ENCODE data around the gene FNDC1. TPM values are rescaled to one million over a fixed set of nuclear protein-coding genes. Genes with fewer than 3 reads are reported as not detected.

Gene FNDC1
- total and polyA plus RNA-seq, 10 of the 15 experiments (the other 5 are each of a cell fraction or from before 2014, with no cell fraction given) = not detected

DNA sequence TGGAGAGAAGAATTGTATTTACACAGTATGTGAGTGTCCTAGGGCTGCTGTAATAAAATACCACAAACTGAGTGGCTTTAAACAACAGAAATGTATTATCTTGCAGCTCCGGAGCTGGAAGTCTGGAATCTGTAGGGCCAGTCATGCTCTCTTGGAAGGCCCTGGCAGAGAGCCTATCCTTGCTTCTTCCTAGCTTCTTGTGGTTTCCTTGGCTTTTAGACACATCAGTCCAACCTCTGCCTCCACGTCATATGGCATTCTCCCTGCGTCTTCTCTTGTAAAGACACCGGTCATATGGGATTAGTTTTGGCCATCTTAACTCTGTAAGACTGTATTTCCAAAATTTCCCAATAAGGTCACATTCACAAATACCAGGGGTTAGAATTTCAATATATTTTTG lies 10.8 kb downstream of the FNDC1 start:
- ChIA-PET SMC1A (ENCODE audit: uncharacterized antibody, unreplicated experiment) (no interaction called here), CTCF (interaction anchor here (1.2 kb wide), 1 partner anchor 73 kb away, joined by 3 read pairs; no protein-coding TSS in a partner anchor)
- no peaks in the 10 kb centered on the region for H3K36me3 ChIP-seq (ENCODE audit: control insufficient read depth in 2 of 2, insufficient read depth in 2 of 2, low read length in 1 of 2)

More for the DNA sequence above, 10.8 kb downstream of the FNDC1 start:
- Histone ChIP-seq H3K4me3 (no peak overlapping the region), H3K79me2 (ENCODE audit: control insufficient read depth, insufficient read depth, low read length) (no peaks in the 10 kb centered on the region), H3K4me1 (ENCODE audit: control insufficient read depth, insufficient read depth, low read length) (no peaks in the 10 kb centered on the region), H3K4me2 (ENCODE audit: control insufficient read depth, insufficient read depth) (no peak overlapping the region), H4K20me1 (ENCODE audit: control insufficient read depth, insufficient read depth) (no peaks in the 10 kb centered on the region), H2AFZ (ENCODE audit: control insufficient read depth, low read depth, low read length) (no peak overlapping the region), H3K27ac (ENCODE audit: control insufficient read depth, insufficient read depth) (no peak overlapping the region), H3K27me3 (replicated peaks in 1 of 2; ENCODE audit: control insufficient read depth in 2 of 2, insufficient read depth in 2 of 2, low read length in 1 of 2) (peaks cover 0 to 3% of the 10 kb centered on the region in 2 experiments; a peak in 1 of 4 replicates), H3K9me3 (replicated peaks; ENCODE audit: control insufficient read depth, insufficient read depth, low read length) (no peaks in the 10 kb centered on the region), H3K9ac (ENCODE audit: control insufficient read depth, insufficient read depth, low read length) (no peak overlapping the region)
- ATAC-seq = no peak
- intact Hi-C loops (cut with micrococcal nuclease; ENCODE audit: unreplicated experiment) (no loop called here), in situ Hi-C loops (cut with MboI) (no loop called here)
- 52% methylated on average over 4 of the region's 4 CpGs for WGBS (ENCODE audit: insufficient coverage, insufficient replicate concordance, low lambda C conversion rate, missing lambda C conversion rate)
- DNase-seq (ENCODE audit: low read depth, low spot score) = no peak
- FAIRE-seq = no peak
- BruUV-seq (replicated peaks) = no TSS peak
- TF ChIP-seq CREM (IDR thresholded peaks at IDR 0.05; ENCODE audit: low read depth) (no peak), YBX1 (IDR thresholded peaks at IDR 0.05) (no peak), NR2F1 (conservative IDR thresholded peaks at IDR 0.05) (no peak), BACH1 (IDR thresholded peaks at IDR 0.05; ENCODE audit: borderline replicate concordance) (no peak), SUPT20H (IDR thresholded peaks at IDR 0.05; ENCODE audit: borderline replicate concordance, control insufficient read depth, low read depth, low read length) (no peak), ESRRA (IDR thresholded peaks at IDR 0.05; ENCODE audit: low read length) (no peak), POU2F2 (IDR thresholded peaks at IDR 0.05; ENCODE audit: borderline replicate concordance, low read depth, low read length) (no peak), TCF3 (IDR thresholded peaks at IDR 0.05; ENCODE audit: borderline replicate concordance, insufficient read depth, low read depth, low read length) (no peak), POLR2AphosphoS2 (IDR thresholded peaks at IDR 0.05; ENCODE audit: low read depth, low read length) (no peak), STAT1 (conservative IDR thresholded peaks at IDR 0.05) (no peak), GABPA (IDR thresholded peaks at IDR 0.05; ENCODE audit: low read depth) (no peak), NR2C1 (IDR thresholded peaks at IDR 0.05) (no peak), SIN3A (IDR thresholded peaks at IDR 0.05; ENCODE audit: low read depth, low read length) (no peak), NBN (IDR thresholded peaks at IDR 0.05) (no peak), ZNF622 (IDR thresholded peaks at IDR 0.05) (no peak)
- TF ChIP-seq, protein P1, sequence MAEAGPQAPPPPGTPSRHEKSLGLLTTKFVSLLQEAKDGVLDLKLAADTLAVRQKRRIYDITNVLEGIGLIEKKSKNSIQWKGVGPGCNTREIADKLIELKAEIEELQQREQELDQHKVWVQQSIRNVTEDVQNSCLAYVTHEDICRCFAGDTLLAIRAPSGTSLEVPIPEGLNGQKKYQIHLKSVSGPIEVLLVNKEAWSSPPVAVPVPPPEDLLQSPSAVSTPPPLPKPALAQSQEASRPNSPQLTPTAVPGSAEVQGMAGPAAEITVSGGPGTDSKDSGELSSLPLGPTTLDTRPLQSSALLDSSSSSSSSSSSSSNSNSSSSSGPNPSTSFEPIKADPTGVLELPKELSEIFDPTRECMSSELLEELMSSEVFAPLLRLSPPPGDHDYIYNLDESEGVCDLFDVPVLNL (IDR thresholded peaks at IDR 0.05; ENCODE audit: low read depth, low read length) = no peak
- TF ChIP-seq, protein P2, sequence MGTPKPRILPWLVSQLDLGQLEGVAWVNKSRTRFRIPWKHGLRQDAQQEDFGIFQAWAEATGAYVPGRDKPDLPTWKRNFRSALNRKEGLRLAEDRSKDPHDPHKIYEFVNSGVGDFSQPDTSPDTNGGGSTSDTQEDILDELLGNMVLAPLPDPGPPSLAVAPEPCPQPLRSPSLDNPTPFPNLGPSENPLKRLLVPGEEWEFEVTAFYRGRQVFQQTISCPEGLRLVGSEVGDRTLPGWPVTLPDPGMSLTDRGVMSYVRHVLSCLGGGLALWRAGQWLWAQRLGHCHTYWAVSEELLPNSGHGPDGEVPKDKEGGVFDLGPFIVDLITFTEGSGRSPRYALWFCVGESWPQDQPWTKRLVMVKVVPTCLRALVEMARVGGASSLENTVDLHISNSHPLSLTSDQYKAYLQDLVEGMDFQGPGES (IDR thresholded peaks at IDR 0.05) = no peak
- TF ChIP-seq, protein P3, sequence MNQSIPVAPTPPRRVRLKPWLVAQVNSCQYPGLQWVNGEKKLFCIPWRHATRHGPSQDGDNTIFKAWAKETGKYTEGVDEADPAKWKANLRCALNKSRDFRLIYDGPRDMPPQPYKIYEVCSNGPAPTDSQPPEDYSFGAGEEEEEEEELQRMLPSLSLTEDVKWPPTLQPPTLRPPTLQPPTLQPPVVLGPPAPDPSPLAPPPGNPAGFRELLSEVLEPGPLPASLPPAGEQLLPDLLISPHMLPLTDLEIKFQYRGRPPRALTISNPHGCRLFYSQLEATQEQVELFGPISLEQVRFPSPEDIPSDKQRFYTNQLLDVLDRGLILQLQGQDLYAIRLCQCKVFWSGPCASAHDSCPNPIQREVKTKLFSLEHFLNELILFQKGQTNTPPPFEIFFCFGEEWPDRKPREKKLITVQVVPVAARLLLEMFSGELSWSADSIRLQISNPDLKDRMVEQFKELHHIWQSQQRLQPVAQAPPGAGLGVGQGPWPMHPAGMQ (IDR thresholded peaks at IDR 0.05; ENCODE audit: borderline replicate concordance) = no peak
- TF ChIP-seq, protein P4, sequence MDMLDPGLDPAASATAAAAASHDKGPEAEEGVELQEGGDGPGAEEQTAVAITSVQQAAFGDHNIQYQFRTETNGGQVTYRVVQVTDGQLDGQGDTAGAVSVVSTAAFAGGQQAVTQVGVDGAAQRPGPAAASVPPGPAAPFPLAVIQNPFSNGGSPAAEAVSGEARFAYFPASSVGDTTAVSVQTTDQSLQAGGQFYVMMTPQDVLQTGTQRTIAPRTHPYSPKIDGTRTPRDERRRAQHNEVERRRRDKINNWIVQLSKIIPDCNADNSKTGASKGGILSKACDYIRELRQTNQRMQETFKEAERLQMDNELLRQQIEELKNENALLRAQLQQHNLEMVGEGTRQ (IDR thresholded peaks at IDR 0.05; ENCODE audit: borderline replicate concordance, low read depth, low read length) = no peak
- TF ChIP-seq, protein P5, sequence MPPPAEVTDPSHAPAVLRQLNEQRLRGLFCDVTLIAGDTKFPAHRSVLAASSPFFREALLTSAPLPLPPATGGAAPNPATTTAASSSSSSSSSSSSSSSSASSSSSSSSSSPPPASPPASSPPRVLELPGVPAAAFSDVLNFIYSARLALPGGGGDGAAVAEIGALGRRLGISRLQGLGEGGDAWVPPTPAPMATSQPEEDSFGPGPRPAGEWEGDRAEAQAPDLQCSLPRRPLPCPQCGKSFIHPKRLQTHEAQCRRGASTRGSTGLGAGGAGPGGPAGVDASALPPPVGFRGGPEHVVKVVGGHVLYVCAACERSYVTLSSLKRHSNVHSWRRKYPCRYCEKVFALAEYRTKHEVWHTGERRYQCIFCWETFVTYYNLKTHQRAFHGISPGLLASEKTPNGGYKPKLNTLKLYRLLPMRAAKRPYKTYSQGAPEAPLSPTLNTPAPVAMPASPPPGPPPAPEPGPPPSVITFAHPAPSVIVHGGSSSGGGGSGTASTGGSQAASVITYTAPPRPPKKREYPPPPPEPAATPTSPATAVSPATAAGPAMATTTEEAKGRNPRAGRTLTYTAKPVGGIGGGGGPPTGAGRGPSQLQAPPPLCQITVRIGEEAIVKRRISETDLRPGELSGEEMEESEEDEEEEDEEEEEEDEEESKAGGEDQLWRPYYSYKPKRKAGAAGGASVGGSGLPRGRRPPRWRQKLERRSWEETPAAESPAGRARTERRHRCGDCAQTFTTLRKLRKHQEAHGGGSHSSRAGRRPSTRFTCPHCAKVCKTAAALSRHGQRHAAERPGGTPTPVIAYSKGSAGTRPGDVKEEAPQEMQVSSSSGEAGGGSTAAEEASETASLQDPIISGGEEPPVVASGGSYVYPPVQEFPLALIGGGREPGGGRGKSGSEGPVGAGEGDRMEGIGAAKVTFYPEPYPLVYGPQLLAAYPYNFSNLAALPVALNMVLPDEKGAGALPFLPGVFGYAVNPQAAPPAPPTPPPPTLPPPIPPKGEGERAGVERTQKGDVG (CRISPR knock-in tag; IDR thresholded peaks at IDR 0.05) = no peak
- POLR2A ChIA-PET = no interaction called here
- RAD21 ChIA-PET (ENCODE audit: unreplicated experiment) = no interaction called here
